Measurements from ENCODE around the gene FIBCD1.

FIBCD1 gene

GRCh38 chr9:130952065-130952762 is 13.2 kb upstream of the FIBCD1 start:
- no peak for DNase-seq (ENCODE audit: low read depth)
- TF ChIP-seq CTCF (conservative IDR thresholded peaks at IDR 0.05; ENCODE audit: low read depth, low read length), result no peak
- no peak overlapping the region for H3K4me3 ChIP-seq (ENCODE audit: low read length)

- no peak for TF ChIP-seq CTCF (conservative IDR thresholded peaks at IDR 0.05; ENCODE audit: low read depth, low read length)
- DNase-seq (ENCODE audit: low read depth), result no peak
Measured at GRCh38 chr9:130950039-130950311, 10.9 kb upstream of the FIBCD1 start.

GRCh38 chr9:130949188-130950038 is 10.4 kb upstream of the FIBCD1 start:
- no peak for TF ChIP-seq CTCF (conservative IDR thresholded peaks at IDR 0.05; ENCODE audit: low read depth, low read length)
- no peak for DNase-seq (ENCODE audit: low read depth)
- no peak overlapping the region for H3K4me3 ChIP-seq (ENCODE audit: low read length)

More at GRCh38 chr9:130950039-130950311, 10.9 kb upstream of the FIBCD1 start:
- H3K4me3 ChIP-seq (ENCODE audit: low read length), result no peak overlapping the region

- no peak for TF ChIP-seq CTCF (conservative IDR thresholded peaks at IDR 0.05; ENCODE audit: low read depth, low read length)
- no peak for DNase-seq (ENCODE audit: low read depth)
- no peak overlapping the region for H3K4me3 ChIP-seq (ENCODE audit: low read length)
Measured at GRCh38 chr9:130948266-130948665, 9.2 kb upstream of the FIBCD1 start.

- no peak overlapping the region for H3K4me3 ChIP-seq (ENCODE audit: low read length)
- TF ChIP-seq CTCF (conservative IDR thresholded peaks at IDR 0.05; ENCODE audit: low read depth, low read length), result no peak
- DNase-seq (ENCODE audit: low read depth), result no peak
Measured at GRCh38 chr9:130947618-130948140, 8.6 kb upstream of the FIBCD1 start.

- no peak overlapping the region for H3K4me3 ChIP-seq (ENCODE audit: low read length)
- peak; percentile 39 for DNase-seq (ENCODE audit: low read depth)
- no peak for TF ChIP-seq CTCF (conservative IDR thresholded peaks at IDR 0.05; ENCODE audit: low read depth, low read length)
Measured at GRCh38 chr9:130946766-130947617, 7.9 kb upstream of the FIBCD1 start.

All from retinal pigment epithelial cell (primary cell).